ENCODE data around the gene SLC25A1. TPM values are rescaled to one million over a fixed set of nuclear protein-coding genes. Genes with fewer than 3 reads are reported as not detected.

The SLC25A1 gene
- total and polyA plus RNA-seq, 2 donors (not counting 1 experiment from before 2014, with no cell fraction given): 41.3 to 47.7 TPM

GRCh38 chr22:19172213-19173046, 6.1 kb downstream of the SLC25A1 start:
- Histone ChIP-seq H2AFZ (ENCODE audit: insufficient read depth, low read depth, low read length, poor library complexity, severe bottlenecking) (peak overlapping the region; percentile 100), H3K4me2 (replicated peaks; ENCODE audit: low read depth, low read length, poor library complexity, severe bottlenecking) (peak overlapping the region; percentile 99), H3K4me1 (ENCODE audit: control insufficient read depth in 2 of 2, insufficient read depth in 2 of 2, low read length in 2 of 2) (peaks cover 65 to 73% of the 10 kb centered on the region in 2 donors), H3K79me2 (ENCODE audit: control insufficient read depth, insufficient read depth, low read length) (peaks cover 48% of the 10 kb centered on the region), H3K27me3 (replicated peaks in 1 of 4; ENCODE audit: control extremely low read depth in 1 of 4, control insufficient read depth in 3 of 4, insufficient read depth in 4 of 4, low read length in 3 of 4) (peaks cover 0 to 34% (median 25%) of the 10 kb centered on the region in 4 experiments), H3K9me3 (ENCODE audit: control extremely low read depth in 1 of 3, control insufficient read depth in 2 of 3, insufficient read depth in 1 of 3, low read length in 2 of 3) (peaks cover 0 to 4% (median 0%) of the 10 kb centered on the region in 3 donors), H3K9ac (ENCODE audit: low read length) (peak overlapping the region; percentile 95), H3K36me3 (replicated peaks in 1 of 2; ENCODE audit: control extremely low read depth in 1 of 2, control insufficient read depth in 1 of 2, extremely low read depth in 1 of 2, insufficient read depth in 2 of 2, low read length in 1 of 2) (peaks cover 0 to 4% of the 10 kb centered on the region in 2 experiments), H4K20me1 (ENCODE audit: control insufficient read depth, insufficient read depth, low read length, poor library complexity, severe bottlenecking) (peaks cover 34% of the 10 kb centered on the region), H3K4me3 (ENCODE audit: control extremely low read depth in 1 of 5, extremely low read depth in 1 of 5, insufficient read depth in 1 of 5, low read depth in 2 of 5, low read length in 4 of 5) (peak overlapping the region; percentile 53 to 94 (median 86)), H3K27ac (ENCODE audit: low read length in 2 of 2) (peak overlapping the region; percentile 57 to 89)
- Mint-ChIP-seq H3K4me3 (peak overlapping the region; percentile 96), H3K27me3 (peaks cover 18% of the 10 kb centered on the region), H3K4me1 (peaks cover 72% of the 10 kb centered on the region), H3K27ac (peak overlapping the region; percentile 90), H3K9me3 (ENCODE audit: insufficient read depth) (no peaks in the 10 kb centered on the region)
- ATAC-seq (ENCODE audit: low read depth): no peak
- TF ChIP-seq CTCF (IDR thresholded peaks at IDR 0.05): no peak
- TF ChIP-seq EZH2 (IDR thresholded peaks at IDR 0.05; ENCODE audit: borderline replicate concordance, insufficient read depth, low read depth, low read length, poor library complexity, severe bottlenecking): no peak
- ChIA-PET CTCF (interaction anchor here (2.4 kb wide), 1 partner anchor 28 kb away, joined by 13 read pairs; the partner anchor contains the start of gene ESS2), POLR2A (interaction anchor here (1.2 kb wide), 1 partner anchor 28 kb away, joined by 3 read pairs; the partner anchor contains the start of gene ESS2)
- no peak for DNase-seq
- intact Hi-C loops (cut with micrococcal nuclease): no loop called here
- 26% methylated on average over 7 of the region's 13 CpGs for WGBS (ENCODE audit: insufficient coverage)

GRCh38 chr22:19169947-19170318, 8.6 kb downstream of the SLC25A1 start:
- Mint-ChIP-seq H3K27ac (no peak overlapping the region), H3K4me3 (peak overlapping the region; percentile 96), H3K4me1 (peaks cover 54% of the 10 kb centered on the region), H3K27me3 (peaks cover 29% of the 10 kb centered on the region), H3K9me3 (ENCODE audit: insufficient read depth) (no peaks in the 10 kb centered on the region)
- peak overlapping the region; percentile 53 for H3K9ac ChIP-seq (ENCODE audit: low read length)
- peaks cover 0 to 44% (median 25%) of the 10 kb centered on the region in 4 experiments for H3K27me3 ChIP-seq (replicated peaks in 1 of 4; ENCODE audit: control extremely low read depth in 1 of 4, control insufficient read depth in 3 of 4, insufficient read depth in 4 of 4, low read length in 3 of 4)
- intact Hi-C loops (cut with micrococcal nuclease): no loop called here
- H2AFZ ChIP-seq (ENCODE audit: insufficient read depth, low read depth, low read length, poor library complexity, severe bottlenecking): peak overlapping the region; percentile 76
- H3K36me3 ChIP-seq (replicated peaks in 1 of 2; ENCODE audit: control extremely low read depth in 1 of 2, control insufficient read depth in 1 of 2, extremely low read depth in 1 of 2, insufficient read depth in 2 of 2, low read length in 1 of 2): no peaks in the 10 kb centered on the region
- TF ChIP-seq CTCF (IDR thresholded peaks at IDR 0.05) (no peak), EZH2 (IDR thresholded peaks at IDR 0.05; ENCODE audit: borderline replicate concordance, insufficient read depth, low read depth, low read length, poor library complexity, severe bottlenecking) (no peak)
- H3K4me2 ChIP-seq (replicated peaks; ENCODE audit: low read depth, low read length, poor library complexity, severe bottlenecking): peak overlapping the region; percentile 99
- H3K79me2 ChIP-seq (ENCODE audit: control insufficient read depth, insufficient read depth, low read length): peaks cover 40% of the 10 kb centered on the region
- H3K27ac ChIP-seq (ENCODE audit: low read length in 2 of 2): no peak overlapping the region
- no peak for ATAC-seq (ENCODE audit: low read depth)
- ChIA-PET POLR2A (no interaction called here), CTCF (interaction anchor here (0.9 kb wide), 1 partner anchor 460 kb away, joined by 3 read pairs; no protein-coding TSS in a partner anchor)
- 60% methylated on average over 7 of the region's 7 CpGs for WGBS (ENCODE audit: insufficient coverage)
- H4K20me1 ChIP-seq (ENCODE audit: control insufficient read depth, insufficient read depth, low read length, poor library complexity, severe bottlenecking): peaks cover 14% of the 10 kb centered on the region
- peaks cover 56 to 59% of the 10 kb centered on the region in 2 donors for H3K4me1 ChIP-seq (ENCODE audit: control insufficient read depth in 2 of 2, insufficient read depth in 2 of 2, low read length in 2 of 2)
- peak; percentile 18 for DNase-seq
- peak overlapping the region in 4 of 5 experiments; percentile 14 to 38 (median 28) for H3K4me3 ChIP-seq (ENCODE audit: control extremely low read depth in 1 of 5, extremely low read depth in 1 of 5, insufficient read depth in 1 of 5, low read depth in 2 of 5, low read length in 4 of 5)
- peaks cover 0 to 11% (median 0%) of the 10 kb centered on the region in 3 donors for H3K9me3 ChIP-seq (ENCODE audit: control extremely low read depth in 1 of 3, control insufficient read depth in 2 of 3, insufficient read depth in 1 of 3, low read length in 2 of 3)
